GM10248 (cell line): Measurements from ENCODE around the gene KCNMA1.

Experiments used
- CTCF ChIA-PET: fragments of 300-600 bp; sonication (Branson Sonifier 250); formaldehyde crosslinking; extraction: SDS; loops from one replicate; lab custom pipeline; 2021; ENCODE audit warnings: antibody characterized with exemption; lab: Yijun Ruan, JAX
- POLR2A ChIA-PET: fragments of 350-650 bp; sonication (Branson Sonifier 250); formaldehyde crosslinking; extraction: SDS; loops from one replicate; lab custom pipeline; 2020; ENCODE audit warnings: antibody characterized with exemption; lab: Yijun Ruan, JAX
- DNase-seq: peaks from one replicate; pipeline ENCODE4 v3.0.0; 2012; ENCODE audit errors: extremely low spot score
- CTCF ChIP-seq: IDR thresholded peaks from 2 replicates; pipeline ENCODE4 v1.5.1; 2012; ENCODE audit warnings: mild to moderate bottlenecking, low read depth; ENCODE audit errors: extremely low read depth, missing control alignments, control extremely low read depth

KCNMA1 gene

GRCh38 chr10:76899490-76899889 lies 738.1 kb downstream of the KCNMA1 start:
- POLR2A ChIA-PET, result no interaction called here
- TF ChIP-seq CTCF, result no peak
- DNase-seq, result no peak
- CTCF ChIA-PET, result no interaction called here

GRCh38 chr10:76892766-76893479 lies 744.7 kb downstream of the KCNMA1 start:
- CTCF ChIA-PET, result no interaction called here
- no peak for DNase-seq
- no peak for TF ChIP-seq CTCF
- POLR2A ChIA-PET, result no interaction called here

- ChIA-PET CTCF (no interaction called here), POLR2A (no interaction called here)
- no peak for TF ChIP-seq CTCF
- no peak for DNase-seq
Measured at GRCh38 chr10:76887223-76888010, 750.2 kb downstream of the KCNMA1 start.

GRCh38 chr10:76885816-76886215 lies 751.8 kb downstream of the KCNMA1 start:
- CTCF ChIA-PET, result interaction anchor here (1.7 kb wide), 1 partner anchor 11 kb away, joined by 3 read pairs; no protein-coding TSS in a partner anchor
- POLR2A ChIA-PET, result no interaction called here
- TF ChIP-seq CTCF, result no peak
- DNase-seq, result no peak

GRCh38 chr10:76884673-76885275 lies 752.8 kb downstream of the KCNMA1 start:
- no peak for DNase-seq
- POLR2A ChIA-PET, result no interaction called here
- CTCF ChIA-PET, result interaction anchor here (1.7 kb wide), 1 partner anchor 12 kb away, joined by 3 read pairs; no protein-coding TSS in a partner anchor
- no peak for TF ChIP-seq CTCF

GRCh38 chr10:76883596-76883995 lies 754.0 kb downstream of the KCNMA1 start:
- ChIA-PET CTCF (no interaction called here), POLR2A (no interaction called here)
- DNase-seq, result no peak
- no peak for TF ChIP-seq CTCF
